Central memory CD8-positive, alpha-beta T cell (primary cell): ENCODE measurements around the gene EIF4A2.
A peak's percentile ranks its signal among the peaks of the same experiment; 100 is the strongest.

ENCODE experiments used
- ATAC-seq: fragments of 150-1000 bp; cut with Tn5 transposase; replicated peaks from 2 replicates; pipeline ENCODE4 v1.10.0; 2022; ENCODE audit warnings: mild to moderate bottlenecking, moderate FRiP score, moderate number of reproducible peaks; ENCODE audit not compliant: poor library complexity, severe bottlenecking; ENCODE audit errors: extremely low read depth
- DNase-seq, 2 donors: peaks; one replicate each; pipeline ENCODE4 v3.0.0; 2021; ENCODE audit warnings: low spot score in 2 of 2
- H3K27ac Mint-ChIP-seq: one replicate; pipeline ENCODE4 v1.8.0; 2022; ENCODE audit warnings: low read depth, mild to moderate bottlenecking, moderate library complexity, mixed read lengths
- H3K27me3 Mint-ChIP-seq: one replicate; pipeline ENCODE4 v1.8.0; 2022; ENCODE audit warnings: mixed read lengths
- H3K36me3 Mint-ChIP-seq: one replicate; pipeline ENCODE4 v1.8.0; 2022; ENCODE audit warnings: mild to moderate bottlenecking, moderate library complexity, mixed read lengths; ENCODE audit not compliant: insufficient read depth
- H3K4me1 Mint-ChIP-seq: one replicate; pipeline ENCODE4 v1.8.0; 2022; ENCODE audit warnings: mixed read lengths
- H3K4me3 Mint-ChIP-seq: one replicate; pipeline ENCODE4 v1.8.0; 2022; ENCODE audit warnings: mild to moderate bottlenecking, moderate library complexity, mixed read lengths
- H3K9me3 Mint-ChIP-seq: one replicate; pipeline ENCODE4 v1.8.0; 2022; ENCODE audit warnings: mixed read lengths

EIF4A2 gene

GRCh38 chr3:186760897-186761447 is 22.4 kb upstream of the EIF4A2 start:
- H3K27ac Mint-ChIP-seq, result no peak overlapping the region
- DNase-seq, result no peak
- ATAC-seq, result no peak
- H3K4me3 Mint-ChIP-seq, result no peak overlapping the region
- H3K36me3 Mint-ChIP-seq, result no peaks in the 10 kb centered on the region
- H3K9me3 Mint-ChIP-seq, result no peaks in the 10 kb centered on the region
- peaks cover 9% of the 10 kb centered on the region for H3K27me3 Mint-ChIP-seq
- H3K4me1 Mint-ChIP-seq, result no peaks in the 10 kb centered on the region

DNA sequence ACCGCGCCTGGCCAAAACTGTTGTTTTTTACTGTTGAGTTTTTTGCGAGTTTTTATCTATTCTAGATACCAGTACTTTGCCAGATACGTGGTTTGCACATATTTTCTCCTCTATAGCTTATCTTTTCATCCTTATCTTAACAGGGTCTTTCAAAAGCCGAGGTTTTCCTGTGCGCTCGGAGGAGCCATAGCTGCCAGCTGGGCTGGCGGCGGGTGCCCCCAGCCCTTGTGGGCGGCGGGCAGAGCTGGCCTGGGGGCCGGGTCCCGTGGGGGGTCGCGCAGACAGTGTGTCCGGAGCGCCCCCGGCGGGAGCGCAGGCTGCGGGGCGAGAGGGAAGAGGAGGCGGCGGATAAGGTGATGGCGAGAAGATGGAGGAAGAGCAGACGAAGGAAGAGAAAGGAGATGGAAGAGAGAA is 11.1 kb upstream of the EIF4A2 start:
- ATAC-seq (peak; percentile 30), DNase-seq (no peak)
- Mint-ChIP-seq H3K9me3 (no peaks in the 10 kb centered on the region), H3K36me3 (peaks cover 4% of the 10 kb centered on the region), H3K4me3 (peak overlapping the region; percentile 90), H3K27ac (peak overlapping the region; percentile 77), H3K27me3 (no peaks in the 10 kb centered on the region), H3K4me1 (peaks cover 13% of the 10 kb centered on the region)

GRCh38 chr3:186772701-186773417 is 10.5 kb upstream of the EIF4A2 start:
- peak; percentile 23 to 31 for DNase-seq
- Mint-ChIP-seq H3K4me3 (peak overlapping the region; percentile 90), H3K9me3 (no peaks in the 10 kb centered on the region), H3K27me3 (no peaks in the 10 kb centered on the region), H3K4me1 (peaks cover 13% of the 10 kb centered on the region), H3K36me3 (peaks cover 4% of the 10 kb centered on the region), H3K27ac (peak overlapping the region; percentile 77)
- ATAC-seq, result peak; percentile 81

DNA sequence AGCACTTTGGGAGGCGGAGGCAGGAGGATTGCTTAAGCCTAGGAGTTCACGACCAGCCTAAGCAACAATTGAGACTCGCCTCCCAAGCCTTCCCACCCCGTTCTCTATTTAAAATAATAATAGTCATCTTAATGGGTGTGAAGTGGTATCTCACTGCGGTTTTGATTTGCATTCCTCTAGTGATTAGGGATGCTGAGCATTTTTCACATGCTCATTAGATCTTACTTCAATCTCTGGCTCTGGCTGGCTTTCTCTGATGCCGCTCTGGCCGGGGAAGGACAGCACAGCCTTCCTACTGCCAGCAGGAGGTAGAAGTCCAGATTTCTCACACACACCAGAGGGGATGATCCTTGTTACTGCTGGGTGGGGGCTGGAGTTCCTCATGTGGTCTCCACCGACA is 7.4 kb upstream of the EIF4A2 start:
- no peak overlapping the region for H3K27ac Mint-ChIP-seq
- no peak overlapping the region for H3K4me3 Mint-ChIP-seq
- peaks cover 4% of the 10 kb centered on the region for H3K36me3 Mint-ChIP-seq
- peaks cover 13% of the 10 kb centered on the region for H3K4me1 Mint-ChIP-seq
- ATAC-seq (no peak), DNase-seq (no peak)
- no peaks in the 10 kb centered on the region for H3K27me3 Mint-ChIP-seq
- H3K9me3 Mint-ChIP-seq, result no peaks in the 10 kb centered on the region

DNA sequence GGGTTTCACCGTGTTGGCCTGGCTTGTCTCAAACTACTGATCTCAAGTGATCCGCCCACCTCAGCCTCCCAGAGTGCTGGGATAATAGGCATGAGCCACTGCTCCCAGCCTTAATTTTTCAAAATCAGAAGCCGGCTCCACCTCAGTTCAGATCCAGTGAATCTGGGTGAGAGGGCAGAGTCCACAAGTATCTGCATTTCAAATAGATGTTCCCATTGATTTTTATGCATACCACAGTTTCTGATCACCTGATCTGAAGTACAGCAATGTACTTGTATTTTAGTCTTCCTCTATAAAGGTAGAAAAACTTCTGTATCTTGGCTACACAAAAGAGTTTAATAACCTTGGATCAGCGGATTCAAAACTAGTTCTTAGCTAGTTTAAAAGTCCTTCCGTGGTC is 4.2 kb upstream of the EIF4A2 start:
- no peak for DNase-seq
- no peak overlapping the region for H3K27ac Mint-ChIP-seq
- no peaks in the 10 kb centered on the region for H3K27me3 Mint-ChIP-seq
- no peaks in the 10 kb centered on the region for H3K9me3 Mint-ChIP-seq
- H3K4me1 Mint-ChIP-seq, result peaks cover 16% of the 10 kb centered on the region
- no peak for ATAC-seq
- H3K4me3 Mint-ChIP-seq, result no peak overlapping the region
- peaks cover 19% of the 10 kb centered on the region for H3K36me3 Mint-ChIP-seq

GRCh38 chr3:186782542-186783057 is 777 bp upstream of the EIF4A2 start:
- DNase-seq, result no peak
- peak overlapping the region; percentile 97 for H3K4me3 Mint-ChIP-seq
- peaks cover 53% of the 10 kb centered on the region for H3K36me3 Mint-ChIP-seq
- peak overlapping the region; percentile 100 for H3K27ac Mint-ChIP-seq
- H3K27me3 Mint-ChIP-seq, result no peaks in the 10 kb centered on the region
- peak; percentile 48 for ATAC-seq
- H3K9me3 Mint-ChIP-seq, result no peaks in the 10 kb centered on the region
- H3K4me1 Mint-ChIP-seq, result peaks cover 49% of the 10 kb centered on the region

DNA sequence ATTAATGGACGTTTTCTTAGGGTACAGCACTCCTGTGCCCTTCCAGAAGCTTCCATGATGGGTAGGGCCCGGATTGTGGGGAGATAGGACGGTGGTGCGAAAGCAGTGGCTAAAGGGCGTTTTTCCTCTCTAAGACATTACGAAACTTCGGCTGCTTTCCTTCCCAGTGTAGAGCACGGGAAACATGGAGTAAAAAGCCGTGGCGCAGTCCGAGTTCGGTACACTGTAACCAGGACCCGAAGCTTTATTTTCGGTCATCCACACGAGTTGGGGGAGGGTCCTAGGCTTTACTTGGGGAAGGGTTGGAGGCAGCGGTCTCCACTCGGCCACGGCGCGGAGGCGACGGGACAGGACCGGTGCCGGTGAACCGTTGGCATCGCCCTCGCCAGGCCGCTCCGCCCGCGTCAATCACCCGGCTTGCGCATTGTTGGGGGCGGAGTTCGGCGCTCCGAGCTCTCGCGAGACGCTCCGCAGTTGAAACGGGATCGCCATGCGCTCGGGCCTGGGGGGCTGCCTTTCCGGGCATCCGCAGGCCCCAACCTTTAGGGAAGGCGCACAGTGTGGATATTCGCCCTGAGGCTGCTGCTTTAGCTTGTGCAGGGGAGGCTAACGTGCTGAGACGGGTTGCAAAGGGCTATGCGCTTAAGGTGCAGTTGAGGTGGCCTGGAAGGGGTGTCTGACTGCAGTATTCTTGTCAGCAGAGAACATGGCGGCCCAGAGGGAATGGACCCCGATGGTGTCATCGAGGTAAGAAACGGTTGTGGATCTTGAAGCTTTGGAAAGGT is 546 bp downstream of the EIF4A2 start:
- Mint-ChIP-seq H3K4me3 (peak overlapping the region; percentile 97), H3K4me1 (peaks cover 62% of the 10 kb centered on the region)

DNA sequence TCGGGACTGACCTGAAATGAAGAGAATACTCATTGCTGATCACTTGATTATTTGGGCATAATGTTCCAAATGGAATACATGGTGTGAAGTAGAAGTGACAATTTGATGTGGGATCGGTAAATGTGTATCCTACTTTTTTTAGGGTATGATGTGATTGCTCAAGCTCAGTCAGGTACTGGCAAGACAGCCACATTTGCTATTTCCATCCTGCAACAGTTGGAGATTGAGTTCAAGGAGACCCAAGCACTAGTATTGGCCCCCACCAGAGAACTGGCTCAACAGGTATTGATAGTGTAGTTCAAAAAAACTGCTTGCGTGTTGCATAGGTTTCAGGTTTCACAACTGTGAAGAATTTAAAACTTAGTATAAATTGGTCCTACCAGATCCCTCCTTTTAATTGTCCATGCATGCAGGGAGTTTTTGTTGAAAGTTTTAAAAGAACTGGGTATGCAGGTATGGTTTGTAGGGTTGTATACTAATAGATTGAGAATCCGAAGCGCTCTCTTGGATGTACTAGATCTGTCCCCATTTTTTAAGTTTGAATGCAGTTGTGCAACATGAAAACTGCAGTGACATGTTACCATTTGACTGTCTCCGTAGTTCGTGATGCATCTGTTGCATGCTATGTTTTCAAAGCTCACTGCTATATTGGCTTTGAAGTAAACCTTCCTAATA is 1.6 kb downstream of the EIF4A2 start:
- peak overlapping the region; percentile 100 for H3K27ac Mint-ChIP-seq
- ATAC-seq, result no peak
- H3K4me3 Mint-ChIP-seq, result peak overlapping the region; percentile 97
- H3K9me3 Mint-ChIP-seq, result no peaks in the 10 kb centered on the region
- no peak for DNase-seq
- H3K36me3 Mint-ChIP-seq, result peaks cover 74% of the 10 kb centered on the region
- peaks cover 65% of the 10 kb centered on the region for H3K4me1 Mint-ChIP-seq
- no peaks in the 10 kb centered on the region for H3K27me3 Mint-ChIP-seq

More for the DNA sequence above, 546 bp downstream of the EIF4A2 start:
- no peaks in the 10 kb centered on the region for H3K27me3 Mint-ChIP-seq
- DNase-seq (peak; percentile 73 to 76), ATAC-seq (peak; percentile 67)
- H3K27ac Mint-ChIP-seq, result peak overlapping the region; percentile 100
- no peaks in the 10 kb centered on the region for H3K9me3 Mint-ChIP-seq
- H3K36me3 Mint-ChIP-seq, result peaks cover 66% of the 10 kb centered on the region

GRCh38 chr3:186785495-186786018 is 2.2 kb downstream of the EIF4A2 start:
- H3K4me1 Mint-ChIP-seq, result peaks cover 65% of the 10 kb centered on the region
- no peaks in the 10 kb centered on the region for H3K9me3 Mint-ChIP-seq
- H3K4me3 Mint-ChIP-seq, result peak overlapping the region; percentile 97
- peak overlapping the region; percentile 100 for H3K27ac Mint-ChIP-seq
- H3K27me3 Mint-ChIP-seq, result no peaks in the 10 kb centered on the region
- DNase-seq (no peak), ATAC-seq (no peak)
- peaks cover 80% of the 10 kb centered on the region for H3K36me3 Mint-ChIP-seq

GRCh38 chr3:186786922-186787321 is 3.5 kb downstream of the EIF4A2 start:
- H3K4me1 Mint-ChIP-seq, result peaks cover 70% of the 10 kb centered on the region
- H3K9me3 Mint-ChIP-seq, result no peaks in the 10 kb centered on the region
- peak overlapping the region; percentile 97 for H3K4me3 Mint-ChIP-seq
- H3K27me3 Mint-ChIP-seq, result no peaks in the 10 kb centered on the region
- no peak for DNase-seq
- peak overlapping the region; percentile 100 for H3K27ac Mint-ChIP-seq
- no peak for ATAC-seq
- peaks cover 87% of the 10 kb centered on the region for H3K36me3 Mint-ChIP-seq

DNA sequence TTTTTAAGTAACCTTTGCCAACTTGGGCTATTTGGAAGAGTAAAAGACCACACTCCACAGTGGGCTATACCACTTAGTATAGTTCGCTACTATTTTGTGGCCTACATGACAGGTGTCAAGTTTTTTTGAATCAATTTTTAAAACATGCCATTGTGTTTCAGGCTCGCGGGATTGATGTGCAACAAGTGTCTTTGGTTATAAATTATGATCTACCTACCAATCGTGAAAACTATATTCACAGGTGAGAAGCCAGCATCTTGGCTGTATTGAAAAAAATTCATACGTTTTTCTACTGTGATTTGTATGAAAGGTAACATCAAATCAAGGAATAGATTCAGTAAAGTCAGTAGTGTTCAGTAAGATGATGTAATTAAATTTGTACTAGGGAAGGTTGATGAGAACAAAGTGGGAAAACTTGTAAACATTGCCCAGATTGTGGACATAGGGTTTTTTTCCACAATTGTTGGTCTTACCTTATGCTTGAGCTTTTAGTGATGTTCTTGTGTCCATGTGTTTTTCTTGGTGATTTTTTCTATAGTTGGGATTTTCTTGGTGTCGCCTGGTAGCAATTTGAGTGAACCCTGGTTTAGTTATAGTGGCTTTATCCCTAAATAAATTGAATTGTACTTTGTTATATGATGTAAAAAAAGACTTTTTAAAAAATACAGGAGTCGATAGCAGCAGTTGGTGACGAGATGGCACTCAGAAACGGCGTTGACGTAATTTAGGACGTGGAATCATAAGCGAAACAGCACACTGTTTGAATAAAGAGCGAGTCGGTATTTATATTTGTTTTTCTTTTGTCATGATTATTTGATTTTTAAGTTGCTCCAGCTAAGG is 4.5 kb downstream of the EIF4A2 start:
- no peak for ATAC-seq
- H3K4me1 Mint-ChIP-seq, result peaks cover 65% of the 10 kb centered on the region
- no peak for DNase-seq
- H3K36me3 Mint-ChIP-seq, result peaks cover 86% of the 10 kb centered on the region
- no peaks in the 10 kb centered on the region for H3K27me3 Mint-ChIP-seq
- H3K4me3 Mint-ChIP-seq, result peak overlapping the region; percentile 97
- H3K9me3 Mint-ChIP-seq, result no peaks in the 10 kb centered on the region
- peak overlapping the region; percentile 100 for H3K27ac Mint-ChIP-seq
